Measurements from ENCODE around the gene OPA3.

- TF ChIP-seq, protein P1, sequence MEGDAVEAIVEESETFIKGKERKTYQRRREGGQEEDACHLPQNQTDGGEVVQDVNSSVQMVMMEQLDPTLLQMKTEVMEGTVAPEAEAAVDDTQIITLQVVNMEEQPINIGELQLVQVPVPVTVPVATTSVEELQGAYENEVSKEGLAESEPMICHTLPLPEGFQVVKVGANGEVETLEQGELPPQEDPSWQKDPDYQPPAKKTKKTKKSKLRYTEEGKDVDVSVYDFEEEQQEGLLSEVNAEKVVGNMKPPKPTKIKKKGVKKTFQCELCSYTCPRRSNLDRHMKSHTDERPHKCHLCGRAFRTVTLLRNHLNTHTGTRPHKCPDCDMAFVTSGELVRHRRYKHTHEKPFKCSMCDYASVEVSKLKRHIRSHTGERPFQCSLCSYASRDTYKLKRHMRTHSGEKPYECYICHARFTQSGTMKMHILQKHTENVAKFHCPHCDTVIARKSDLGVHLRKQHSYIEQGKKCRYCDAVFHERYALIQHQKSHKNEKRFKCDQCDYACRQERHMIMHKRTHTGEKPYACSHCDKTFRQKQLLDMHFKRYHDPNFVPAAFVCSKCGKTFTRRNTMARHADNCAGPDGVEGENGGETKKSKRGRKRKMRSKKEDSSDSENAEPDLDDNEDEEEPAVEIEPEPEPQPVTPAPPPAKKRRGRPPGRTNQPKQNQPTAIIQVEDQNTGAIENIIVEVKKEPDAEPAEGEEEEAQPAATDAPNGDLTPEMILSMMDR (IDR thresholded peaks at IDR 0.05; ENCODE audit: borderline replicate concordance, extremely low read depth, low read length, poor library complexity, severe bottlenecking), result no peak
- no peak for TF ChIP-seq EZH2 (IDR thresholded peaks at IDR 0.05; ENCODE audit: borderline replicate concordance, low read depth, low read length, severe bottlenecking)
These were observed 20.3 kb downstream of the OPA3 start for GRCh38 chr19:45564131-45564780.

Measured in DND-41 (cell line).